ENCODE results near the gene CFAP161. TPM values are rescaled to one million over a fixed set of nuclear protein-coding genes. Genes with fewer than 3 reads are reported as not detected.

Gene CFAP161
- total RNA-seq, 4 donors from 2014 or later, result 0.48 to 1.1 TPM; not detected in 2

DNA sequence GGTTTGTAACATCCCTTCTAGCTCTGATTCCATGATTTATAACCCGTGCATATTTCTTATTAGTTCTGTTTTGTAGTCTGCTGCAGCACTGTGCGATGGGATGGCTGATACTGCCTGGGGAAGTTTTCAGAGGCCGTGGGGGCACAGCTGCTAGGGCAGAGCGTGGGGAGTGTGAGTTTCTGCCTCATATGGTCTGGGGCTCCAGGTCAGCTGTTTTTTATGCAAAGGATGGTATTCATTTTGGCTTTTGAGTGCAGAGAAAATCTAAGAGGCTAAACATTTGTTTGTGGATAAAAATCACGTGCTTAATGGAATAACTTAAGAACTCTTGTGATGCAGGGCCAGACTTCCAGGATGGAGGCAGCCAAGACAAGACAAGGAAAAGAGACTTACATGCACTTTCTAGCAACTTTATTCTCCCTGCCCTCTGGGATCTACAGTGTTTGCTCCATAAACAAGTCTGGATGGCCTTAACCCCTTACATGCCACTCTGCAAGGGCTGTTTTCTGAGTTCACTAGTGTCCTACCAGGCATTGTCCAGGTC, 45.5 kb upstream of the CFAP161 start:
- TF ChIP-seq, protein P1, sequence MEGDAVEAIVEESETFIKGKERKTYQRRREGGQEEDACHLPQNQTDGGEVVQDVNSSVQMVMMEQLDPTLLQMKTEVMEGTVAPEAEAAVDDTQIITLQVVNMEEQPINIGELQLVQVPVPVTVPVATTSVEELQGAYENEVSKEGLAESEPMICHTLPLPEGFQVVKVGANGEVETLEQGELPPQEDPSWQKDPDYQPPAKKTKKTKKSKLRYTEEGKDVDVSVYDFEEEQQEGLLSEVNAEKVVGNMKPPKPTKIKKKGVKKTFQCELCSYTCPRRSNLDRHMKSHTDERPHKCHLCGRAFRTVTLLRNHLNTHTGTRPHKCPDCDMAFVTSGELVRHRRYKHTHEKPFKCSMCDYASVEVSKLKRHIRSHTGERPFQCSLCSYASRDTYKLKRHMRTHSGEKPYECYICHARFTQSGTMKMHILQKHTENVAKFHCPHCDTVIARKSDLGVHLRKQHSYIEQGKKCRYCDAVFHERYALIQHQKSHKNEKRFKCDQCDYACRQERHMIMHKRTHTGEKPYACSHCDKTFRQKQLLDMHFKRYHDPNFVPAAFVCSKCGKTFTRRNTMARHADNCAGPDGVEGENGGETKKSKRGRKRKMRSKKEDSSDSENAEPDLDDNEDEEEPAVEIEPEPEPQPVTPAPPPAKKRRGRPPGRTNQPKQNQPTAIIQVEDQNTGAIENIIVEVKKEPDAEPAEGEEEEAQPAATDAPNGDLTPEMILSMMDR (IDR thresholded peaks at IDR 0.05), result no peak
- ATAC-seq (ENCODE audit: low FRiP score), result no peak
- DNase-seq (ENCODE audit: low spot score), result no peak

DNA sequence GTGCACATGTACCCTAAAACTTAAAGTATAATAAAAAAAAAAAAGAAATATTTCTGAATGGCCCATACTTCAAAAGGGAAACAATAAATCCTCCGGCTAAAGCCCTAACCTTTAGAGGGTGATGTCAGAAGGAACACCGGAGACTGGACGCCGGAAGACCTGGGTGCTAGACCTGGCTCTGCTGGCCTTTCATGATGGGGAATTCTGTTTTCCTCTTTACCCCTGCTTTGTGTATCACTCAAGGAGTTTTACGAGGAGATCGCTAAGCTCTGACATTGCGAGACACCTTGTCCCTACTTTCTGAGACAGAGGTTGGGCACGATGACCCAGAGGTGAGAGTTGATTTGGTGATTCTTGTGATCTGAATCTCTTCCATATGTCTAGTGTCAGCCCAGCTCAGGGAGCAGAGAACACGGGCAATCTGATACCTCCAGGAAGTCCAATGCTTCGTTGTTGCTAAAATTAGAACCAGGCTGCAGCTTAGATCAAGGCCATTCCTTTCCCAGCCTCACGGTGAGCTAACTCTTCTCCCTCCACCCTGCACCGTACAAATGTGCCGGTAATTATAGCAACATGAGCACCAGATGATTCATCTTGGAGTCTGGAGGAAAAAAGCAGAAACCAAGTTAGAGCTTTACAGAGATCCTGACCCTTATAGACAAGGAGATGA, 42.0 kb upstream of the CFAP161 start:
- no peak for DNase-seq (ENCODE audit: low spot score)
- TF ChIP-seq, protein P1 (IDR thresholded peaks at IDR 0.05), result no peak
- ATAC-seq (ENCODE audit: low FRiP score), result no peak

DNA sequence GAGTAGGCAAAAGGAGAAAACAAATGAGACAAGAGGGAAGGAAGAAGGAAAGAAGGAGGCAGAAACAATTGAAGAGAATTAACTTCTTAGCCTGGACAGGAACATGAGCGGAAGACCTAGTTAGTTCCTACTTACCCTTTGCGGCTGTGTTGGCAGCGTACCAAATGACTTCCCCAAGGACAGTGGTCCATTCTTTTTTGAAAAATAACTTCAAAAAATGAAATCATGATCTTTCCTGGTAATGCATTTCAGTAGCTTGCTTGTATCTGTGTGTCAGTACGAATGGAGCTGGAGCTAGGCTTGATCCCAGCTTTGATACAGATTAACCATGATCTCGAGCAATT, 41.5 kb upstream of the CFAP161 start:
- TF ChIP-seq, protein P1 (IDR thresholded peaks at IDR 0.05), result no peak
- no peak for ATAC-seq (ENCODE audit: low FRiP score)
- no peak for DNase-seq (ENCODE audit: low spot score)

DNA sequence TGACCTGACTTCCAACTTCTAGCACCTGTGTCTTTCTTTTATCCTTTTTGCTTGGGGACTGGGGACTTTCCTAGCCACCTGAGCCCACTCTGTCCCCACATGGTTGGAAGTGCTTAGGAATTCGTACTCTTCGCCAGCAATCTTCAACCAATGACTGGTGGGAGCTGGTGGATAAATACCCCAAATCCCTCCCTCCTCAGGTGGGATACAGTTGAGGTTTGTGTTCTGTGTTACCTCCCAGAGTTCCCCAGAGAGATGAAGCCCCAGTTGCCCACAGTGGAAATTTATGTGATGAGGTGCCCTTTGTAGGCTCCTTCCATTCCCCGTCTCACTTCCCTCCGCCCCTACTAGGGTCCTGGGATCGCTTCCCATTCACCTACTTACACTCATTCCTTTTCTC, 40.1 kb upstream of the CFAP161 start:
- ATAC-seq (ENCODE audit: low FRiP score) (no peak), DNase-seq (ENCODE audit: low spot score) (no peak)
- TF ChIP-seq, protein P1 (IDR thresholded peaks at IDR 0.05), result no peak

DNA sequence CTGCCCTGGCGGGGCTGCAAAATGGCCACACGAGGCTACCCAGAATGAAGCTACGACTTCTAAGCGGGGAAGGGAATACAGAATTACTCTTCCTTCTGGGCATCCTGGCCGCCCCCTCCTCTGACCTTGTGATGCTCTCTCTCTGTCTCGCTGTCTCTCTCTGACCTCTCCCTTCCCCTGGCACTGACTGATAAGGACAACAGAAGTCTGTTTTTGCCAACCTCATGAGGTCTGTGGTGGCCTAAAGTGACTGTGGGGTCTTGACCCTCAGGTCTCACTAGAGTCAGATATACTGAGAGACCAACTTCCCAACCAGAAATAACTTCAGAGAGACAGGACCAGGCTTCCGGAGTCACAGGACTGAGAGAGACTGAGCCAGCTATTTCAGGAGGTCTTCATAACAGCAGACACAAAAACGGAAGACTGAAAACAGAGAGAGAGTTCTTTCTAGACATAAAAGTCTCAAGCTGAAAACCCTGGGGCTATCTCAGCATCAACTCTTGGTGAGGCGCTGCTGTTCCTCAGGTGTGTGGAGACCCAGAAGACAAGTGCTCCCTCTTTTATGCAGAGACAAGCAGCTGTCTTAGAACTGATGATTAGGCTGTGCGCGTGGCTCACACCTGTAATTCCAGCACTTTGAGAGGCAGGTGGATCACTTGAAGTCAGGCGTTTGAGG, 38.2 kb upstream of the CFAP161 start:
- DNase-seq (ENCODE audit: low spot score), result no peak
- ATAC-seq (ENCODE audit: low FRiP score), result no peak
- TF ChIP-seq, protein P1 (IDR thresholded peaks at IDR 0.05), result no peak

DNA sequence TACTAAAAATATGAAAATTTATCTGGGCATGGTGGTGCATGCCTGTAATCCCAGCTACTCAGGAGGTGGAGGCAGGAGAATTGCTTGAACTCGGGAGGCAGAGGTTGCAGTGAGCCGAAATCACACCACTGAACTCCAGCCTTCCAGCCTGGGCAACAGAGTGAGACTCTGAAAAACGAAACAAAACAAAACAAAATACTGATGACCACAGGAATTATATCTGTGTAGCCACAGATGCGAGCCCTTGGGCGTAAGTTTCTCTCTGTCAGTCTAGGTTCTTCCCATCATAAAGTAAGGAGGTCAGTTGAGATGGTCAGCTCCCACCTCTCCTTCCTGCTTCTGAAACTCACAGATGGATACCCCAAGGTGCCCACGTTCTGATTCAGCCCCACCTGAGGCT, 37.7 kb upstream of the CFAP161 start:
- DNase-seq (ENCODE audit: low spot score), result no peak
- TF ChIP-seq, protein P1 (IDR thresholded peaks at IDR 0.05), result no peak
- ATAC-seq (ENCODE audit: low FRiP score), result no peak

Data from omental fat pad (tissue), 4 donors.